HFF-Myc (cell line): Measurements from ENCODE around the gene FREY1.
"Not testable (repeated sequence)": the region's sequence is repeated elsewhere in the genome, so short reads cannot be mapped to it uniquely, and the experiment has no call there.

Source experiments
- DNase-seq: peaks from one replicate; pipeline ENCODE4 v3.0.0-alpha.2; 2011; ENCODE audit warnings: low read depth; ENCODE audit errors: extremely low read depth
- H3K4me3 ChIP-seq: replicated peaks from 2 replicates; pipeline ENCODE4 v1.5.1; 2011; ENCODE audit warnings: low read depth, mild to moderate bottlenecking, control low read depth, low read length
- CTCF ChIP-seq: IDR thresholded peaks from 2 replicates; pipeline ENCODE4 v1.5.1; 2012; ENCODE audit warnings: mild to moderate bottlenecking, low read depth, low read length, control low read depth; ENCODE audit errors: missing control alignments

Gene FREY1

GRCh38 chr11:45906096-45906682, 882 bp downstream of the FREY1 start:
- H3K4me3 ChIP-seq: no peak overlapping the region
- TF ChIP-seq CTCF: no peak
- DNase-seq: no peak

GRCh38 chr11:45905576-45905975, 1.5 kb downstream of the FREY1 start:
- not testable (repeated sequence) for DNase-seq, H3K4me3 ChIP-seq

GRCh38 chr11:45905095-45905494, 2.0 kb downstream of the FREY1 start:
- H3K4me3 ChIP-seq: no peak overlapping the region
- no peak for TF ChIP-seq CTCF

GRCh38 chr11:45904309-45904915, 2.7 kb downstream of the FREY1 start:
- H3K4me3 ChIP-seq: no peak overlapping the region
- DNase-seq: no peak
- no peak for TF ChIP-seq CTCF

More at GRCh38 chr11:45905095-45905494, 2.0 kb downstream of the FREY1 start:
- no peak for DNase-seq

- DNase-seq: no peak
- no peak for TF ChIP-seq CTCF
- no peak overlapping the region for H3K4me3 ChIP-seq
These were observed 4.4 kb downstream of the FREY1 start for GRCh38 chr11:45902452-45903380.

GRCh38 chr11:45901626-45902025, 5.4 kb downstream of the FREY1 start:
- H3K4me3 ChIP-seq: no peak overlapping the region
- no peak for DNase-seq
- no peak for TF ChIP-seq CTCF

GRCh38 chr11:45900916-45901617, 6.0 kb downstream of the FREY1 start:
- no peak for DNase-seq
- H3K4me3 ChIP-seq: peak overlapping the region; percentile 59
- TF ChIP-seq CTCF: no peak

- peak overlapping the region; percentile 59 for H3K4me3 ChIP-seq
- DNase-seq: not testable (repeated sequence)
These were observed 6.8 kb downstream of the FREY1 start for GRCh38 chr11:45900175-45900800.
